Right atrium auricular region (tissue), 2 donors: ENCODE data around the gene DNAJA3. TPM values are rescaled to one million over a fixed set of nuclear protein-coding genes. Genes with fewer than 3 reads are reported as not detected.

Experiments used
- DNase-seq: peaks from one replicate; pipeline ENCODE4 v3.0.0-alpha.2; 2019; ENCODE audit warnings: low spot score
- H3K27ac ChIP-seq, 2 donors: fragments of 200-600 bp; sonication (generic); 1 replicate in 1 of 2; 2 replicates in 1 of 2; pipeline ENCODE4 v1.5.1; 2016 to 2019
- H3K27me3 ChIP-seq, 2 donors: fragments of 200-600 bp; sonication (generic); one replicate each; pipeline versions ENCODE4 v1.5.1 to v1.6.0; 2017 to 2019
- H3K36me3 ChIP-seq: fragments of 200-600 bp; sonication (generic); one replicate; pipeline ENCODE4 v1.5.1; 2016
- H3K4me1 ChIP-seq, 2 donors: fragments of 200-600 bp; sonication (generic); one replicate each; pipeline versions ENCODE4 v1.5.1 to v1.6.0; 2017 to 2019
- H3K4me3 ChIP-seq, 2 donors: fragments of 200-600 bp; sonication (generic); 1 replicate in 1 of 2; 2 replicates in 1 of 2; pipeline ENCODE4 v1.5.1; 2017 to 2019; ENCODE audit warnings: mild to moderate bottlenecking in 1 of 2, moderate library complexity in 1 of 2
- H3K9me3 ChIP-seq, 2 donors: fragments of 200-600 bp; sonication (generic); one replicate each; pipeline ENCODE4 v1.5.1; 2019
- CTCF ChIP-seq, 2 donors: fragments of 200-600 bp; sonication (generic); IDR thresholded peaks; one replicate each; pipeline ENCODE4 v1.5.1; 2019; ENCODE audit warnings: antibody characterized with exemption in 2 of 2
- total RNA-seq, 2 donors: library from RNA; depleted of rRNA; stranded (reverse); fragments of >200 nt; gene quantifications; one replicate each; pipeline ENCODE4 v1.1.0, GENCODE V29; 2016

DNAJA3 gene
- total RNA-seq, 2 donors from 2014 or later: 47.6 to 50.5 TPM

- no peak overlapping the region for H3K4me3 ChIP-seq
- H3K27me3 ChIP-seq: no peaks in the 10 kb centered on the region
- H3K4me1 ChIP-seq: no peaks in the 10 kb centered on the region
- no peak for DNase-seq
- peaks cover 60% of the 10 kb centered on the region for H3K36me3 ChIP-seq
- no peak for TF ChIP-seq CTCF (IDR thresholded peaks at IDR 0.05)
- no peaks in the 10 kb centered on the region for H3K9me3 ChIP-seq
- H3K27ac ChIP-seq: no peak overlapping the region
Measured at GRCh38 chr16:4455951-4456350, 30.3 kb downstream of the DNAJA3 start.

- Histone ChIP-seq H3K9me3 (no peaks in the 10 kb centered on the region), H3K27ac (no peak overlapping the region), H3K4me3 (no peak overlapping the region), H3K4me1 (no peaks in the 10 kb centered on the region), H3K36me3 (peaks cover 32% of the 10 kb centered on the region), H3K27me3 (no peaks in the 10 kb centered on the region)
- TF ChIP-seq CTCF (IDR thresholded peaks at IDR 0.05): no peak
- no peak for DNase-seq
Measured at GRCh38 chr16:4460936-4461249, 35.2 kb downstream of the DNAJA3 start.

GRCh38 chr16:4461250-4462085 is 35.8 kb downstream of the DNAJA3 start:
- Histone ChIP-seq H3K4me1 (no peaks in the 10 kb centered on the region), H3K27me3 (no peaks in the 10 kb centered on the region), H3K9me3 (no peaks in the 10 kb centered on the region), H3K36me3 (peaks cover 32% of the 10 kb centered on the region), H3K4me3 (no peak overlapping the region), H3K27ac (no peak overlapping the region)
- DNase-seq: no peak
- TF ChIP-seq CTCF (IDR thresholded peaks at IDR 0.05): no peak

- H3K4me1 ChIP-seq: no peaks in the 10 kb centered on the region
- no peak overlapping the region for H3K4me3 ChIP-seq
- H3K36me3 ChIP-seq: peaks cover 19% of the 10 kb centered on the region
- H3K27me3 ChIP-seq: no peaks in the 10 kb centered on the region
- DNase-seq: no peak
- H3K27ac ChIP-seq: no peak overlapping the region
- no peak for TF ChIP-seq CTCF (IDR thresholded peaks at IDR 0.05)
- no peaks in the 10 kb centered on the region for H3K9me3 ChIP-seq
Measured at GRCh38 chr16:4463522-4464163, 38.0 kb downstream of the DNAJA3 start.

GRCh38 chr16:4465977-4466779 is 40.5 kb downstream of the DNAJA3 start:
- H3K9me3 ChIP-seq: no peaks in the 10 kb centered on the region
- no peak for TF ChIP-seq CTCF (IDR thresholded peaks at IDR 0.05)
- H3K4me3 ChIP-seq: no peak overlapping the region
- peaks cover 19% of the 10 kb centered on the region for H3K36me3 ChIP-seq
- no peaks in the 10 kb centered on the region for H3K4me1 ChIP-seq
- no peaks in the 10 kb centered on the region for H3K27me3 ChIP-seq
- DNase-seq: no peak
- no peak overlapping the region for H3K27ac ChIP-seq
